ENCODE results near the gene ARHGAP33.
"Not testable (repeated sequence)": the region's sequence is repeated elsewhere in the genome, so short reads cannot be mapped to it uniquely, and the experiment has no call there.

The ARHGAP33 gene

GRCh38 chr19:35756377-35757230 is 18.8 kb upstream of the ARHGAP33 start, which contains the start of gene HSPB6:
Gene HSPB6, minus strand, starts transcription at chr19:35757029. Its CDS starts 21 bp downstream, at chr19:35757008.
- DNase-seq (ENCODE audit: low spot score): no peak

GRCh38 chr19:35757231-35757748 is 18.1 kb upstream of the ARHGAP33 start:
- DNase-seq (ENCODE audit: low spot score): no peak

GRCh38 chr19:35757749-35758608 is 17.4 kb upstream of the ARHGAP33 start, which contains the start of gene PROSER3:
Gene PROSER3, plus strand, starts transcription at chr19:35758176. Its CDS starts 40 bp downstream, at chr19:35758216.
- peak; percentile 100 for DNase-seq (ENCODE audit: low spot score)

GRCh38 chr19:35759697-35760096 is 15.7 kb upstream of the ARHGAP33 start:
- DNase-seq (ENCODE audit: low spot score): no peak

GRCh38 chr19:35760711-35761349 is 14.5 kb upstream of the ARHGAP33 start:
- DNase-seq (ENCODE audit: low spot score): no peak

GRCh38 chr19:35764432-35765315 is 10.7 kb upstream of the ARHGAP33 start:
- no peak for DNase-seq (ENCODE audit: low spot score)

GRCh38 chr19:35766571-35767104 is 8.7 kb upstream of the ARHGAP33 start:
- no peak for DNase-seq (ENCODE audit: low spot score)

GRCh38 chr19:35767288-35768081 is 7.9 kb upstream of the ARHGAP33 start:
- DNase-seq (ENCODE audit: low spot score): no peak

- no peak for DNase-seq (ENCODE audit: low spot score)
Measured at GRCh38 chr19:35768082-35768421, 7.3 kb upstream of the ARHGAP33 start.

- DNase-seq (ENCODE audit: low spot score): not testable (repeated sequence)
Measured at GRCh38 chr19:35772362-35772761, 3.0 kb upstream of the ARHGAP33 start.

- no peak for DNase-seq (ENCODE audit: low spot score)
Measured at GRCh38 chr19:35773020-35773806, 2.2 kb upstream of the ARHGAP33 start.

- DNase-seq (ENCODE audit: low spot score): no peak
Measured at GRCh38 chr19:35774274-35775045, 904 bp upstream of the ARHGAP33 start.

GRCh38 chr19:35775046-35775297 is 392 bp upstream of the ARHGAP33 start:
- DNase-seq (ENCODE audit: low spot score): no peak

- DNase-seq (ENCODE audit: low spot score): no peak
Measured at GRCh38 chr19:35776102-35776788, 881 bp downstream of the ARHGAP33 start.

GRCh38 chr19:35777086-35777841 is 1.9 kb downstream of the ARHGAP33 start:
- DNase-seq (ENCODE audit: low spot score): no peak

GRCh38 chr19:35777961-35778360 is 2.6 kb downstream of the ARHGAP33 start:
- no peak for DNase-seq (ENCODE audit: low spot score)

- no peak for DNase-seq (ENCODE audit: low spot score)
Measured at GRCh38 chr19:35779033-35779432, 3.7 kb downstream of the ARHGAP33 start.
